Mesenchymal stem cell (in vitro differentiated cells and primary cell): ENCODE data around the gene KANK4.

Experiments
- DNase-seq: peaks from one replicate; pipeline ENCODE4 v3.0.0-alpha.2; 2013
- H2AFZ ChIP-seq: one replicate; pipeline ENCODE4 v1.6.1; 2013; ENCODE audit warnings: low read depth, mild to moderate bottlenecking, control low read depth, inconsistent platforms, low read length, moderate library complexity
- H2AK5ac ChIP-seq: 2 replicates; pipeline ENCODE4 v1.6.1; 2013; ENCODE audit warnings: low read length, moderate library complexity, mild to moderate bottlenecking, inconsistent platforms; ENCODE audit not compliant: severe bottlenecking
- H2BK120ac ChIP-seq: one replicate; pipeline ENCODE4 v1.6.1; 2013; ENCODE audit warnings: low read depth, mild to moderate bottlenecking, inconsistent platforms, low read length, moderate library complexity
- H2BK12ac ChIP-seq, 2 experiments: one replicate each; pipeline ENCODE4 v1.6.1; 2013; ENCODE audit warnings: inconsistent platforms in 2 of 2, low read length in 2 of 2, mild to moderate bottlenecking in 2 of 2, moderate library complexity in 2 of 2, control low read depth in 1 of 2
- H2BK15ac ChIP-seq: one replicate; pipeline ENCODE4 v1.6.1; 2013; ENCODE audit warnings: mild to moderate bottlenecking, low read depth, inconsistent platforms; ENCODE audit not compliant: poor library complexity, severe bottlenecking
- H2BK5ac ChIP-seq: 2 replicates; pipeline ENCODE4 v1.6.1; 2013; ENCODE audit warnings: low read depth, mild to moderate bottlenecking, low read length, control low read depth, inconsistent platforms; ENCODE audit not compliant: poor library complexity, severe bottlenecking
- H3K14ac ChIP-seq, 2 experiments: one replicate each; pipeline ENCODE4 v1.6.1; 2013; ENCODE audit warnings: inconsistent platforms in 2 of 2, low read length in 2 of 2, control low read depth in 1 of 2, mild to moderate bottlenecking in 1 of 2, moderate library complexity in 1 of 2
- H3K18ac ChIP-seq, 2 experiments: one replicate each; pipeline ENCODE4 v1.6.1; 2013; ENCODE audit warnings: inconsistent platforms in 2 of 2, low read length in 2 of 2, control low read depth in 1 of 2, low read depth in 1 of 2, mild to moderate bottlenecking in 1 of 2
- H3K23ac ChIP-seq, 2 experiments: one replicate each; pipeline ENCODE4 v1.6.1; 2013; ENCODE audit warnings: inconsistent platforms in 2 of 2, low read length in 2 of 2, mild to moderate bottlenecking in 2 of 2, moderate library complexity in 2 of 2, control low read depth in 1 of 2
- H3K27ac ChIP-seq: 2 replicates; pipeline ENCODE4 v1.5.1; 2013; ENCODE audit warnings: mild to moderate bottlenecking, moderate library complexity, low read length, control low read depth, inconsistent platforms; ENCODE audit not compliant: poor library complexity, severe bottlenecking
- H3K27me3 ChIP-seq, 2 experiments: 2 replicates each; pipeline versions ENCODE4 v1.6.1 to v1.7.0; 2013; ENCODE audit warnings: low read length in 2 of 2, mild to moderate bottlenecking in 2 of 2, moderate library complexity in 2 of 2, control low read depth in 1 of 2, inconsistent platforms in 1 of 2; ENCODE audit not compliant: control insufficient read depth in 1 of 2, insufficient read depth in 1 of 2
- H3K36me3 ChIP-seq, 2 experiments: 2 replicates each; pipeline versions ENCODE4 v1.6.1 to v1.7.0; 2013; ENCODE audit warnings: low read length in 2 of 2, control low read depth in 1 of 2, inconsistent platforms in 1 of 2, low read depth in 1 of 2, mild to moderate bottlenecking in 1 of 2; ENCODE audit not compliant: insufficient read depth in 2 of 2, control insufficient read depth in 1 of 2
- H3K4ac ChIP-seq, 2 experiments: one replicate each; pipeline ENCODE4 v1.6.1; 2013; ENCODE audit warnings: inconsistent platforms in 2 of 2, low read length in 2 of 2, mild to moderate bottlenecking in 2 of 2, moderate library complexity in 2 of 2, control low read depth in 1 of 2, low read depth in 1 of 2
- H3K4me1 ChIP-seq: 2 replicates; pipeline ENCODE4 v1.6.1; 2013; ENCODE audit warnings: low read depth, low read length, control low read depth; ENCODE audit not compliant: control insufficient read depth, insufficient read depth
- H3K4me2 ChIP-seq: 2 replicates; pipeline ENCODE4 v1.6.1; 2013; ENCODE audit warnings: low read length, mild to moderate bottlenecking, inconsistent platforms; ENCODE audit not compliant: poor library complexity, severe bottlenecking
- H3K4me3 ChIP-seq, 2 experiments: 2 replicates each; pipeline versions ENCODE4 v1.5.1 to v1.7.0; 2013; ENCODE audit warnings: low read length in 2 of 2, mild to moderate bottlenecking in 2 of 2, control low read depth in 1 of 2, low read depth in 1 of 2; ENCODE audit not compliant: insufficient read depth in 1 of 2
- H3K79me1 ChIP-seq: replicated peaks from 2 replicates; pipeline ENCODE4 v1.6.1; 2013; ENCODE audit warnings: mild to moderate bottlenecking, control low read depth, low read length, inconsistent platforms; ENCODE audit not compliant: poor library complexity, severe bottlenecking
- H3K9ac ChIP-seq: 2 replicates; pipeline ENCODE4 v1.7.0; 2013; ENCODE audit warnings: mild to moderate bottlenecking, low read length, moderate library complexity
- H3K9me3 ChIP-seq: 2 replicates; pipeline ENCODE4 v1.7.0; 2013; ENCODE audit warnings: mild to moderate bottlenecking, low read length; ENCODE audit not compliant: control insufficient read depth
- H4K8ac ChIP-seq: one replicate; pipeline ENCODE4 v1.6.1; 2013; ENCODE audit warnings: inconsistent platforms, mild to moderate bottlenecking, low read length, moderate library complexity
- H4K91ac ChIP-seq: one replicate; pipeline ENCODE4 v1.6.1; 2013; ENCODE audit warnings: mild to moderate bottlenecking, low read length, inconsistent platforms
- WGBS: methylation state at CpG from one replicate; pipeline ENCODE4 v1.1.7; 2013; ENCODE audit warnings: mixed read lengths; 5-methylcytosine and 5-hydroxymethylcytosine counted together

The KANK4 gene

GRCh38 chr1:62283986-62284385 lies 35.2 kb downstream of the KANK4 start:
- Histone ChIP-seq H2AFZ (no peak overlapping the region), H3K4me1 (peaks cover 13% of the 10 kb centered on the region), H2BK15ac (no peak overlapping the region), H2BK5ac (no peak overlapping the region), H4K8ac (no peak overlapping the region), H4K91ac (no peak overlapping the region), H3K9me3 (peaks cover 11% of the 10 kb centered on the region), H3K27ac (no peak overlapping the region), H3K79me1 (no peaks in the 10 kb centered on the region), H3K4ac (no peak overlapping the region), H3K14ac (no peak overlapping the region), H3K4me2 (no peak overlapping the region), H2AK5ac (no peak overlapping the region), H3K4me3 (no peak overlapping the region), H3K23ac (no peak overlapping the region), H2BK120ac (no peak overlapping the region), H3K36me3 (no peaks in the 10 kb centered on the region), H3K27me3 (peaks cover 80 to 89% of the 10 kb centered on the region in 2 experiments), H2BK12ac (no peak overlapping the region), H3K9ac (no peak overlapping the region), H3K18ac (no peak overlapping the region)
- no peak for DNase-seq
- 100% methylated on average over 1 of the region's 5 CpGs for WGBS

GRCh38 chr1:62282909-62283755 lies 36.1 kb downstream of the KANK4 start:
- H3K14ac ChIP-seq = no peak overlapping the region
- peaks cover 74 to 83% of the 10 kb centered on the region in 2 experiments for H3K27me3 ChIP-seq
- H4K91ac ChIP-seq = no peak overlapping the region
- H3K23ac ChIP-seq = no peak overlapping the region
- no peak overlapping the region for H2BK12ac ChIP-seq
- H3K4me2 ChIP-seq = no peak overlapping the region
- H4K8ac ChIP-seq = no peak overlapping the region
- H3K4me3 ChIP-seq = no peak overlapping the region
- H3K27ac ChIP-seq = no peak overlapping the region
- DNase-seq = no peak
- H3K9ac ChIP-seq = no peak overlapping the region
- no peaks in the 10 kb centered on the region for H3K36me3 ChIP-seq
- no peaks in the 10 kb centered on the region for H3K79me1 ChIP-seq
- H2BK120ac ChIP-seq = no peak overlapping the region
- H2AFZ ChIP-seq = no peak overlapping the region
- H3K4ac ChIP-seq = no peak overlapping the region
- H3K9me3 ChIP-seq = peaks cover 11% of the 10 kb centered on the region
- no peak overlapping the region for H2BK15ac ChIP-seq
- H2BK5ac ChIP-seq = no peak overlapping the region
- H3K18ac ChIP-seq = no peak overlapping the region
- peaks cover 13% of the 10 kb centered on the region for H3K4me1 ChIP-seq
- 71% methylated on average over 5 of the region's 8 CpGs for WGBS
- H2AK5ac ChIP-seq = no peak overlapping the region

GRCh38 chr1:62281922-62282555 lies 37.2 kb downstream of the KANK4 start:
- no peak overlapping the region for H2BK12ac ChIP-seq
- H2BK15ac ChIP-seq = no peak overlapping the region
- peaks cover 10% of the 10 kb centered on the region for H3K4me1 ChIP-seq
- no peak overlapping the region for H3K9ac ChIP-seq
- no peak overlapping the region for H3K14ac ChIP-seq
- H3K36me3 ChIP-seq = no peaks in the 10 kb centered on the region
- H3K79me1 ChIP-seq = no peaks in the 10 kb centered on the region
- H4K8ac ChIP-seq = no peak overlapping the region
- no peak overlapping the region for H3K4ac ChIP-seq
- H3K27me3 ChIP-seq = peaks cover 63 to 72% of the 10 kb centered on the region in 2 experiments
- peaks cover 19% of the 10 kb centered on the region for H3K9me3 ChIP-seq
- no peak overlapping the region for H3K4me3 ChIP-seq
- H3K23ac ChIP-seq = no peak overlapping the region
- H3K4me2 ChIP-seq = no peak overlapping the region
- 79% methylated on average over 3 of the region's 4 CpGs for WGBS
- no peak overlapping the region for H2AK5ac ChIP-seq
- H2BK120ac ChIP-seq = no peak overlapping the region
- no peak overlapping the region for H2BK5ac ChIP-seq
- H4K91ac ChIP-seq = no peak overlapping the region
- no peak overlapping the region for H2AFZ ChIP-seq
- H3K27ac ChIP-seq = no peak overlapping the region
- no peak overlapping the region for H3K18ac ChIP-seq
- DNase-seq = no peak

GRCh38 chr1:62280960-62281465 lies 38.2 kb downstream of the KANK4 start:
- no peak overlapping the region for H4K91ac ChIP-seq
- no peak overlapping the region for H3K27ac ChIP-seq
- H2AK5ac ChIP-seq = no peak overlapping the region
- H3K27me3 ChIP-seq = peaks cover 52 to 62% of the 10 kb centered on the region in 2 experiments
- peaks cover 19% of the 10 kb centered on the region for H3K9me3 ChIP-seq
- H3K79me1 ChIP-seq = no peaks in the 10 kb centered on the region
- H2BK15ac ChIP-seq = no peak overlapping the region
- peaks cover 4% of the 10 kb centered on the region for H3K4me1 ChIP-seq
- no peak overlapping the region for H3K9ac ChIP-seq
- H2BK120ac ChIP-seq = no peak overlapping the region
- WGBS = 64% methylated on average over 2 of the region's 2 CpGs
- H3K4ac ChIP-seq = no peak overlapping the region
- no peak overlapping the region for H3K14ac ChIP-seq
- no peak overlapping the region for H2BK5ac ChIP-seq
- H3K4me2 ChIP-seq = no peak overlapping the region
- H3K36me3 ChIP-seq = no peaks in the 10 kb centered on the region
- no peak overlapping the region for H2BK12ac ChIP-seq
- H3K4me3 ChIP-seq = no peak overlapping the region
- no peak overlapping the region for H3K18ac ChIP-seq
- H3K23ac ChIP-seq = no peak overlapping the region
- H2AFZ ChIP-seq = no peak overlapping the region
- DNase-seq = no peak
- H4K8ac ChIP-seq = no peak overlapping the region
